Activated CD4-positive, alpha-beta T cell treated with anti-CD3 and anti-CD28 coated beads for 1 hour (primary cell): ENCODE measurements around the gene LRRTM4.
"Not testable (repeated sequence)": the region's sequence is repeated elsewhere in the genome, so short reads cannot be mapped to it uniquely, and the experiment has no call there.

ENCODE experiments used
- DNase-seq: peaks from one replicate; pipeline ENCODE4 v3.0.0-alpha.2; 2020

LRRTM4 gene

DNA sequence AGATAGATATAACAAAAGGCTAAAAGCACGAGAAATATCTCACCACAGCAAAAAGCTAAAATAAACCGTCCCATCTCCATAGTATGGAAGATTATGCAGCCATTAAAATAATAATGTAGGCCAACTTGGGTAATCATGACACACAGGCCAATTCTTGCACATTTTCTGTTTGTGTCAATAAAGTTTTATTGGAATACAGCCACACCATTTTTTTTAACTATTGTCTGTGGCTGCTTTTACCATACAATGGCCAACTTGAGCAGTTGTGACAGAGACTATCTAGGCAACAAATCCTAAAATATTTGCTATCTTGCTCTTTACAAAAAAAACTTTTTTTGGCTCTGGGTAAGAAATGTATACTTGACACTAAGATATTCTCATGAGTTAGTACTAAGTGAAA lies 212.5 kb downstream of the LRRTM4 start:
- DNase-seq: no peak

- DNase-seq: no peak
Observed at GRCh38 chr2:77301441-77301840, 220.7 kb downstream of the LRRTM4 start.

- no peak for DNase-seq
Observed at GRCh38 chr2:77296791-77297190, 225.4 kb downstream of the LRRTM4 start.

DNA sequence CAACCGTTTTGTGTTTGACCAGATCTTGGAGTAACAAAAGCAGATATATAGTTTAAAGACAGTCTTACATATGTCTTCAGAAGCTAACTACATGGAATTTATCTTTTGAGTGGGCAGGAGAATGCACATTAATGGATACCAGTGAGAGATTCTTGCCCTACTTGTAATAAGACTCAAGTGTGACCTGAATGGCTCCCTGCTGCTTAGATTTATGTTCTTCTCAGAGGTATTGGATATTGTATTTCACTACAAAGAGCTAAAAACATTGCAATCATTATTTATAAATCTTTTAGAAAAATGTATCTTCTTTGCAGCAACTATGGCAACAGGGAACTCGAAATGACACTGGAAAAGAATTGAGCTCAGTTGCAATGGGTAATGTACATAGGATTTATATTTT lies 227.7 kb downstream of the LRRTM4 start:
- DNase-seq: no peak

GRCh38 chr2:77284353-77284752 lies 237.8 kb downstream of the LRRTM4 start:
- DNase-seq: no peak

DNA sequence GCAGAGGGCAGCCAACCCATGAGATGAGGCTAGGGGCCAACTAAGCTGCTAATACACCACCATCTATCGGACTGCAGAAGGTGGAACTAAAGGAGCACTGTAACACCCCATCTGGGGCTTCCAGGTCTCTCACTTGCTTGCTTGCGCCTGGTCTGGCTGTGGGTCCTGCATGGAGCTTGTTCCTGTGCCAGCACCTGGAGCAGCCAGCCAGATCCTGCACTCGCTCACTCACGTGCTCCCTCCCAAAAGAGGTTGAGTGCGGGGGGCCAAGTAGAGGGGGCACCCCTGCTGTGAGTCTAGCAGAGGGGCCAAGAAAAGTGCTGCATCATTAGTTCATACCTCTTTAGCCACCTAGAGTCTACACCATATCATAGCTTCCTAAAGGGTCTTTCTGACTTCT lies 250.9 kb downstream of the LRRTM4 start:
- no peak for DNase-seq

DNA sequence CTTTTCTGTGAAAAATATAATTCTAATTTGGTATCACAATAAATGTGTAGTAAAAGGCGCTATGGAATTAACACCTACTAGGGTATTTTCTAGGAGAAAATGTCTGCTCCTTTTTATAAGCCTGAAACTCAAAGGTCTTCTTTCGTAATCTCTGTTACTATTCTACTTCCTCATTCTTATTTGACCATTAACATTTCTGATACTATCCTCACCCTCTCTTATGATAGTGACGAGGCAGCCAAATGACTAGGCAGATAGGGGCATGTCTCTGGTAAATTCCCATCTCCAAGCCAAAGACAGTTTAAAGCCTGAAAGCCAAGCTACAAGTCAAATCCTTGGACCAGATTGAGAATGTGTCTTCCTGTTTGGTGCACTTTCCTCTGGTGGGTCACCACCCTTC lies 251.7 kb downstream of the LRRTM4 start:
- DNase-seq: no peak

- no peak for DNase-seq
Observed at GRCh38 chr2:77268626-77269025, 253.6 kb downstream of the LRRTM4 start.

- DNase-seq: no peak
Observed at GRCh38 chr2:77232909-77233425, 289.2 kb downstream of the LRRTM4 start.

GRCh38 chr2:77228391-77228790 lies 293.8 kb downstream of the LRRTM4 start:
- no peak for DNase-seq

DNA sequence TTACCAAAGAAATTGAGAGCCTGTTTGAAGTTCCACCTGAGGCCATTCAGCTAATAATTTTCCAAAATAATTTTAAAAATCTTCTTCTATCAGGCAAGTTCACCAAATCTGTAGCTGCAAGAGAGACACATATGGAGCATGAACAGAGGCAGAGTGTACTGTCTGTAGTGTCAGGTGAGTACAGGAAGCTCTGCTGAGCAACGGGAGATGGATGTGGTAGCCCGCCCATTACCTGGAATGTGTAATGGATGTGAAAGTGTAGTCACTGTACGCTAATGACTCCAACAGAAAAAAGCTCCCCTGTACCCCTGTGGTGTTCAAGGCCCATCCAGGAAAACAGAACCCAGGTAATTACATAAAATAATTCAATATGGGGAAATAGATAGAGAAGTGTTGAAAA lies 311.5 kb downstream of the LRRTM4 start:
- DNase-seq: no peak

DNA sequence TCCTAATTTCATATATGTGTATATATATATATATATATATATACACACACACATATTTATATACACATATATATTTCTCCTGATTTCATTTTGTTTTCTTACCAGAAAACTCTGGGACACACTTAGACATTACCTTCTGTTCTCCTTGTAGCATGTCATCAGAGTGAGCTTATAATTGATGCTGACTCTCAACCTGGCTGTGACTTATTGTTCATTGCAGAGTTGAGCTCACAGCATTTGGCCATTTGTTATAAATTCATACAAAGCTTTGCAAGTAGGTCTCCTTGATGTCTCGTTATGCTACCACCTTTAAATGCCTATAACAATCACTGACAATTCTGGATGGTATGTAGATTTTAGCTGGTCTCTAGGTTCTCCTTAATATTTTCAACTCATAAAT lies 314.8 kb downstream of the LRRTM4 start:
- DNase-seq: no peak

GRCh38 chr2:77201755-77202154 lies 320.4 kb downstream of the LRRTM4 start:
- no peak for DNase-seq

DNA sequence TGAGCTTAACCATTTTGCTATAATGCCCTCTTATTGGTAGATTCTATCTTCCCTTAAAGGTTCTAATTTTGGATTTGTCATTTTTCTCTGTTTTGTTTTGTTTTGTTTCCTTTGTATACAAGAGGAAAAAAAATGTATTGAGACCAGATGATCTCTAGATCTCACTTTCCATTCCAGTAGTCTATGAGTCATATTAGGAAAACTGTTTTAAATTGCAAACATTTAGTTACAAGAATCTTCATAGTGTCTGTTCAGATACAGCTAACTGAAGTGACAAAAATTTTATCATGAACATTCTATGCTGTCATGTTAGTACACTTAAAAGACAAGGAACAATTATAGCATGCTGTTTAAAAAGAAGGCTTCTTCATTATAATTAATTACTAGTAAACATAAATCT lies 322.8 kb downstream of the LRRTM4 start:
- no peak for DNase-seq

DNA sequence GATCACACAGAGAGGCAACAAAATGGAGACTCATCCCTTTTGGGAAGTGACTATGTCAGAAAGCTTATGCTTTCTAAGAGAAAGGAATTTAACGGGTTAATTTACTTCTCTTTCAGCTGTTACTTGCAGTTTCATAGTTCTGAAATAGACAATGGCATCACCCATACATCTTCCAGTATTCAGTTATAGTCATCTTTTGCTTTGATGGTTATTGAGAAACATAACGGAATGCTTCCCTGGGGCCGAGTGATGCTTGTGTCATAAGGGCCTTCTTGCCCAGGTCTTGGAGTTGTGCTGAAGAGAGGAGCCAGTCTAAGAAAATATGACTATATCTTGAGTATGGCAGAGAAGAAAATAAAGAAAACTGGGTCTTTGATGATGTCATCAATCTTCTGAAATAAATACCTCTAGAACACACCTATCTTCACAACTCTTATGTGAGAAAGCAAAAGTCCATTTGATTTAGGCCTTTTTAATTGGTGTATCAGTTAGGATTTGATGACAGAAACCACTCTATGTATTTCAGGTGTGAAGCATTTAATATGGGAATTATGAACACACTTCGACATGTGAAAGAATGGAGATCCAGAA lies 328.2 kb downstream of the LRRTM4 start:
- DNase-seq: no peak

DNA sequence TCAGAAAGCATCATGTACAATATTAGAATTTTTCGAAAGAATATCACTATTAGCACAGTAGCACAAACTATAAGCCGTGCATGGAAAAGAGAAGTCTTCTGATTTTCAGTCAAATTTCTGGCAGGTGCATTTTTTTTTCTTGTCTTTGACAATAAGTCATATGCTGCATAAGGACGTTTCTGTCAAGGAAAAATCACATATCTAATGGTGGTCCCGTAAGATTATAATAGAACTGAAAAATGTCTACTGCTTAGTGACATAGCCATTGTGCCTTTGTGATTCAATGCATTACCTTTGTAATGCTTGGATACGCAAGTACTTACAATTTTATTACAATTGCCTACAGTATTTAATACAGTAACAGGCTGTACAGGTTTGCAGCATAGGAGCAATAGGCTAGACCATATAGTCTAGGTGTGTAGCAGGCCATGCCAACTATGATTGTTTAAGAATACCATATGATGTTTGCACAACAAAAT lies 329.3 kb downstream of the LRRTM4 start:
- DNase-seq: no peak

- no peak for DNase-seq
Observed at GRCh38 chr2:77191665-77192064, 330.5 kb downstream of the LRRTM4 start.

- no peak for DNase-seq
Observed at GRCh38 chr2:77190721-77191346, 331.3 kb downstream of the LRRTM4 start.

- no peak for DNase-seq
Observed at GRCh38 chr2:77185052-77185451, 337.1 kb downstream of the LRRTM4 start.

DNA sequence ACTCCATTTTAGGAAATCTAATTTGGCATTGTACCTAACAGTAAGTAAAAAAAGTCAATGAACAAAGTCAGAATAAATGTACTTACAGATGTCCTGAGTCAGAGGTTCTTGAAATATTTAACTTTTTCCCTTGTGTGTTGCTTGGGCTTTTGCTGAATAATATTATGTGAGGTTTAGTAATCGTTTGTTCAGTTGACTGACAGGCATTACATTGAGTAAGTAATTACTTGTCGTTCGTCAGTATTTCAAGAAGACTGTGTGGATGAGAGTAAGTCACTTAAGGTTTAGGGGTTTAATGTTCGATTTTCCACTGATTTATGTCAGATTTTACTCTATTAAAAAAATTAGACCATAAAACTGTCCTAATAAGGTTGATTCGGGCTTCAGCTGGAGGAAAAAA lies 342.9 kb downstream of the LRRTM4 start:
- no peak for DNase-seq

DNA sequence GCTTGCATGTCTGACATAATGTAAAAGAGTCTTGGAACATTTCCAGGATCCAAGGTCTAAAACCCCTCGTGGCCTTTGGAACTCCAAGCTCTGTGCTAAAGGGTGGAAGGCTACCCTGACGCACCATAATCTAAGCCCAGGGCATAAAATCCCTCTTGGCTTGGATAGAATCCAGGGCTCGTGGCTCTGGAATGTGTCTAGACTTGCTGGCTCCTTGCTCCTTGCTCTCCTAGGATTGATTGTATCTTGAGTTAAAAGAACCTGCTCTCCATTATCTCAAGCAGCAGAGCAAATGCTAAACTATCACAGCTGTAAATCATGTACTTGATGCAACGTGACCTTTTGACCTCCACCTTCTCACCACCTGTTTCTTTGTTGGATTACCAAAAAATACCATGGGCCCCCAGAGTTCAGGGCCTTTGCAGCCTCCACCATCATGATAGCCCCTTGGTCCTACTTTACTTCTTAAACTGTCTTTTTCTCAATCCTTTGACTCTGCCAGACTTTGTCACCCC lies 346.9 kb downstream of the LRRTM4 start:
- not testable (repeated sequence) for DNase-seq

DNA sequence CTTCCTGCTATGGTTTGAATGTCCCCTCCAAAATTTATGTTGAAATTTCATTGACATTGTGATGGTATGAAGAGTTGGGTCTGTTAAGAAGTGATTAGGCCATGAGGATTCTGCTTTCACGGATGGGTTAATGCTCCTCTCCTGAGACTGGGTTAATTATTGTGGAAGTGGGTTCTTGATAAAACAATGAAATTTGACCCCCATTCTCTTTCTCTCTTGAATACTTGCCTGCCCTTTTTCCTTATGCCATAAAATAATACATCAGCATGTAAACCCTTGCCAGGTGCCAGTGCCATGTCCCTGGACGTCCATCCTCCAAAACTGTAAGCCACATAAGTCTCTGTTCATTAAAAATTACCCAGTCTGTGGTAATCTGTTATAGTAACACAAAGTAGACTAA lies 352.8 kb downstream of the LRRTM4 start:
- no peak for DNase-seq

DNA sequence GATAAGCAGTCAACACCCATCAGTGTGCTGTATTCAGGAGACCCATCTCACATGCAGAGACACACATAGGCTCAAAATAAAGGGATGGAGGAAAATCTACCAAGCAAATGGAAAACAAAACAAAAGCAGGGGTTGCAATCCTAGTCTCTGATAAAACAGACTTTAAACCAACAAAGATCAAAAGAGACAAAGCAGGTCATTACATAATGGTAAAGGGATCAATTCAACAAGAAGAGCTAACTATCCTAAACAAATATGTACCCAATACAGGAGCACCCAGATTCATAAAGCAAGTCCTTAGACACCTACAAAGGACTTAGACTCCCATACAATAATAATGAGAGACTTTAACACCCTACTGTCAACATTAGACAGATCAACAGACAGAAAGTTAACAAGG lies 358.2 kb downstream of the LRRTM4 start:
- DNase-seq: not testable (repeated sequence)

GRCh38 chr2:77161009-77161408 lies 361.2 kb downstream of the LRRTM4 start:
- DNase-seq: no peak

DNA sequence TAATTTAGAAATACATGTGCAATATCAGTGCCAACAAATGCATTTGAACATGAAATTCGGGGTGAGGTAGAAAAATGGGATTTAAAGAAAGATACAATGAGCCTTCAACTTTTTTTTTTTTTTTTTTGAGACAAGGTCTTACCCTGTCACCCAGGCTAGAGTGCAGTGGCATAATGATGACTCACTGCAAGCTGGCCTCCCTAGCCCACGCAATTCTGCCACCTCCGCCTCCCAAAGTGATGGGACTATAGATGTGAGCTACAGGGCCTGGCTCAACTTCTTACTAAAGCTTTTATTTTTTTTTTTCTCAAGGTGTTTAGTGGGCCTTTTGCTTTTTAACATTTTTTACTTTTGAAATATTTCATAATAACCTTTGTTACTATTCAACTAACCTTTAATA lies 365.6 kb downstream of the LRRTM4 start:
- DNase-seq: no peak
